OCI-LY1 (cell line): ENCODE data around the gene STARD13.

Experiments
- H2AFZ ChIP-seq: fragments of 200-600 bp; sonication (generic), shearing (Covaris generic); 2 replicates; pipeline ENCODE4 v1.6.0; 2014; ENCODE audit warnings: antibody characterized with exemption, mild to moderate bottlenecking, low read length
- H3F3A ChIP-seq: fragments of 200-600 bp; sonication (generic), shearing (Covaris generic); 2 replicates; pipeline ENCODE4 v1.6.0; 2014; ENCODE audit warnings: mild to moderate bottlenecking, antibody characterized with exemption, low read length, moderate library complexity; ENCODE audit not compliant: insufficient read depth
- H3K27ac ChIP-seq: fragments of 200-600 bp; sonication (generic); 2 replicates; pipeline ENCODE4 v1.5.1; 2014; ENCODE audit warnings: low read length, mixed run types, mild to moderate bottlenecking, low read depth; ENCODE audit not compliant: poor library complexity, severe bottlenecking
- H3K27me3 ChIP-seq: fragments of 200-600 bp; sonication (generic); 2 replicates; pipeline ENCODE4 v1.6.0; 2014; ENCODE audit warnings: antibody characterized with exemption, mild to moderate bottlenecking, low read length, moderate library complexity; ENCODE audit not compliant: insufficient read depth
- H3K36me3 ChIP-seq: fragments of 200-600 bp; sonication (generic); 2 replicates; pipeline ENCODE4 v1.6.1; 2014; ENCODE audit warnings: mild to moderate bottlenecking, antibody characterized with exemption, low read length, moderate library complexity, mixed read lengths; ENCODE audit not compliant: insufficient read depth
- H3K4me1 ChIP-seq: fragments of 200-600 bp; sonication (generic); 2 replicates; pipeline ENCODE4 v1.5.1; 2014; ENCODE audit warnings: mild to moderate bottlenecking, low read length, moderate library complexity; ENCODE audit not compliant: insufficient read depth, severe bottlenecking
- H3K4me2 ChIP-seq: fragments of 200-600 bp; sonication (generic), shearing (Covaris generic); 2 replicates; pipeline ENCODE4 v1.6.1; 2014; ENCODE audit warnings: low read length
- H3K4me3 ChIP-seq: fragments of 200-600 bp; sonication (generic); 2 replicates; pipeline ENCODE4 v1.5.1; 2014; ENCODE audit warnings: low read length, low read depth, mild to moderate bottlenecking, mixed read lengths; ENCODE audit not compliant: poor library complexity, severe bottlenecking
- H3K79me2 ChIP-seq: fragments of 200-600 bp; shearing (Covaris generic); 2 replicates; pipeline ENCODE4 v1.6.1; 2016; ENCODE audit warnings: mixed run types, low read length, mixed read lengths; ENCODE audit not compliant: insufficient read depth
- H3K9ac ChIP-seq: fragments of 200-600 bp; sonication (generic), shearing (Covaris generic); 2 replicates; pipeline ENCODE4 v1.6.1; 2014; ENCODE audit warnings: mild to moderate bottlenecking, low read length, mixed read lengths
- H3K9me2 ChIP-seq: fragments of 200-600 bp; sonication (generic), shearing (Covaris generic); 2 replicates; pipeline ENCODE4 v1.6.1; 2014; ENCODE audit warnings: low read depth, mild to moderate bottlenecking, low read length, mixed read lengths
- H3K9me3 ChIP-seq: fragments of 200-600 bp; shearing (Covaris generic); 2 replicates; pipeline ENCODE4 v1.6.1; 2014; ENCODE audit warnings: low read length, mixed read lengths
- H4K20me1 ChIP-seq: fragments of 200-600 bp; sonication (generic), shearing (Covaris generic); 2 replicates; pipeline ENCODE4 v1.6.0; 2016; ENCODE audit warnings: mild to moderate bottlenecking, low read length; ENCODE audit not compliant: insufficient read depth
- EZH2 ChIP-seq: fragments of 200-600 bp; sonication (generic), shearing (Covaris generic); IDR thresholded peaks from 2 replicates; pipeline ENCODE4 v1.8.0; 2017; ENCODE audit warnings: borderline replicate concordance, mixed run types, mild to moderate bottlenecking, antibody characterized with exemption, low read length, moderate library complexity, mixed read lengths
- TF ChIP-seq, protein P1 (sequence below): fragments of 200-600 bp; sonication (generic), shearing (Covaris generic); IDR thresholded peaks from 2 replicates; pipeline ENCODE4 v1.5.1; 2017; ENCODE audit warnings: mild to moderate bottlenecking, antibody characterized with exemption, low read length, moderate library complexity, mixed read lengths

Gene STARD13

DNA sequence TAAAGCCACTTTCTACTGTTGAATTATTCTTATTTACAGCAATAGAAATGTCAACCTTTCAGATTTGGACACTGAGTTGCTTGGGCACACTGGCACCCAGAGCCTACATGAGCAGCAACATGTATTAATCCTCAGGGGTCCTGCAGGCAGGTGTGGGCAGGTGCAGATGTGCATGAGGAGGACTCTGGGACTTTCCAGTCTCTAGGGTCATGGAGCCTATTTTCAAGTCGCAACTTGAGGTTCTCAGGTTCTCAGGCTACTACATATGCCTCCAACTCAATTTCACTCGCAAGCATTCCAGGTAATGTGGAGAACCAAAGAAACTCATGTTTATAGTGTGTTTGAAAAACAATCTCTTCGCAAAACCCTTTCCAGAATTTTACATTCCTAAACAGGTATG, 73.2 kb downstream of the STARD13 start:
- Histone ChIP-seq H3K79me2 (no peaks in the 10 kb centered on the region), H3K9ac (no peak overlapping the region), H3K9me3 (no peaks in the 10 kb centered on the region), H3K27ac (no peak overlapping the region), H3K4me1 (peaks cover 1% of the 10 kb centered on the region), H3K27me3 (no peaks in the 10 kb centered on the region), H2AFZ (no peak overlapping the region), H3K4me2 (no peak overlapping the region), H3K4me3 (no peak overlapping the region), H3K9me2 (no peaks in the 10 kb centered on the region), H3K36me3 (no peaks in the 10 kb centered on the region), H3F3A (no peaks in the 10 kb centered on the region), H4K20me1 (no peaks in the 10 kb centered on the region)
- TF ChIP-seq, protein P1, sequence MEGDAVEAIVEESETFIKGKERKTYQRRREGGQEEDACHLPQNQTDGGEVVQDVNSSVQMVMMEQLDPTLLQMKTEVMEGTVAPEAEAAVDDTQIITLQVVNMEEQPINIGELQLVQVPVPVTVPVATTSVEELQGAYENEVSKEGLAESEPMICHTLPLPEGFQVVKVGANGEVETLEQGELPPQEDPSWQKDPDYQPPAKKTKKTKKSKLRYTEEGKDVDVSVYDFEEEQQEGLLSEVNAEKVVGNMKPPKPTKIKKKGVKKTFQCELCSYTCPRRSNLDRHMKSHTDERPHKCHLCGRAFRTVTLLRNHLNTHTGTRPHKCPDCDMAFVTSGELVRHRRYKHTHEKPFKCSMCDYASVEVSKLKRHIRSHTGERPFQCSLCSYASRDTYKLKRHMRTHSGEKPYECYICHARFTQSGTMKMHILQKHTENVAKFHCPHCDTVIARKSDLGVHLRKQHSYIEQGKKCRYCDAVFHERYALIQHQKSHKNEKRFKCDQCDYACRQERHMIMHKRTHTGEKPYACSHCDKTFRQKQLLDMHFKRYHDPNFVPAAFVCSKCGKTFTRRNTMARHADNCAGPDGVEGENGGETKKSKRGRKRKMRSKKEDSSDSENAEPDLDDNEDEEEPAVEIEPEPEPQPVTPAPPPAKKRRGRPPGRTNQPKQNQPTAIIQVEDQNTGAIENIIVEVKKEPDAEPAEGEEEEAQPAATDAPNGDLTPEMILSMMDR, result no peak
- no peak for TF ChIP-seq EZH2

DNA sequence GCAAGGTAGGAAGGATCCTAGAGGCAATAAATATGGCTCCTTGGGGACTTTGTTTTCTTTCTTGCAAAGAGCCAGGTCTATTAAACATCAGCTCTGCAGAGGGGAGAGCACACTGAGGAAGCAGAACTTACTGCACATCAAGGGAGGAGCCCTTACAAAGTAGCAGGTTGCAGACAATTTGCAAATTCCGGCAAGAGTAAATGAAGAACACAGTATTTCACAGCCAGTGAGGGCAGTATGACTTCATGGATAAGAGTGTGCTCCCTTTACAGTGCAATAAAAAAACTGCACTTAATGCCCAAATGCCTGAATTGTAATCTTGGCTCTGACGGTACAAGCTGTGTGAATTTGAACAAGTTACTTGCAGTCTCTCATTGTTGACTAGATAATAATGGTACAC, 75.5 kb downstream of the STARD13 start:
- no peaks in the 10 kb centered on the region for H3K79me2 ChIP-seq
- H3F3A ChIP-seq, result no peaks in the 10 kb centered on the region
- no peak overlapping the region for H3K4me2 ChIP-seq
- no peaks in the 10 kb centered on the region for H3K9me2 ChIP-seq
- H3K9me3 ChIP-seq, result no peaks in the 10 kb centered on the region
- no peak overlapping the region for H2AFZ ChIP-seq
- H3K4me3 ChIP-seq, result no peak overlapping the region
- TF ChIP-seq, protein P1, result no peak
- TF ChIP-seq EZH2, result no peak
- no peaks in the 10 kb centered on the region for H3K4me1 ChIP-seq
- H3K9ac ChIP-seq, result no peak overlapping the region
- no peaks in the 10 kb centered on the region for H3K36me3 ChIP-seq
- no peaks in the 10 kb centered on the region for H4K20me1 ChIP-seq
- no peaks in the 10 kb centered on the region for H3K27me3 ChIP-seq
- H3K27ac ChIP-seq, result no peak overlapping the region

DNA sequence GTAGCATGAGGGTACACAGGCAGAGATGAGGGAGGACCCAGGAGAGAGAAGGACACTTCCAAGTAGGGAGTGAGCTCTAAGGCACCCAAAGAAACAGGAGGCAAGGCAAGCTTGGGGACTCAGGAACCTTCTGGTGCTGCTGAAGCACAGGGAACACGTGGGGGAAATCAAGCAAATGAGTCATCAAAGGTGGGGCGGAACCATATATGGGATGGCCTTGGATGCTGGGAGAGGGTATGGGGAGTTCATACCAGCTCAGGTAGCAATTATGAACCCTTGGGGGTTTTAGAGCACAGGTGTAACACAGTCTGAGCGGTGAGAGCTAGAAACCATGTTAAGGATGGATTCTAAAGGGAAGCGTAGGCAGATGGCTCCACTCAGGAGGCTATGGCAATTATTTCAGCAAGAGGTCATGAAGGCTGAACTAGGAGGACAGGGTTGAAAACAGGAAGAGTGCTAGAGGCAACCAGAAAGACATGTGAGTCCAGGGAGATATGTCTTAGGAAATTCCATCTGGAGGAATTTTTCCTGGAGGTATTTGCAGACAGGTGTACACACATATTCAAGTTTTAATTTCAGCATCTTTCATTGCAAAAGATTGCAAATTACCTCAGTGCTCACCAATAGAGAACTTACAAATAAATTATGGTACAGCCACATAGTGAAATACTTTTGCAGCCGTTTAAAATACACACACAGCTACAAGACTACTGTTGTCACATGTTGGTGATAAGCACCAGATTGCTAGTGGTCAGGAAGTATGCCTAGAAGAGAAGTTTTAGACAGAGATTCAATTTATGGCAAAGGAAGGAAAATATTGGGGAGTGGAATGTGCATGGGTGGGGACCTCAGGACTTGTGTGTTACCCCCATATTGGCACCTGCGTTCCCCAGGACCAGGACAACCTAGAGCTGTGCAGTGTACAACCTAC, 77.0 kb downstream of the STARD13 start:
- no peaks in the 10 kb centered on the region for H3K4me1 ChIP-seq

More for the DNA sequence above, 77.0 kb downstream of the STARD13 start:
- no peak overlapping the region for H3K4me2 ChIP-seq
- no peak overlapping the region for H3K9ac ChIP-seq
- H3K27me3 ChIP-seq, result no peaks in the 10 kb centered on the region
- H2AFZ ChIP-seq, result no peak overlapping the region
- H3K79me2 ChIP-seq, result no peaks in the 10 kb centered on the region
- H3F3A ChIP-seq, result no peaks in the 10 kb centered on the region
- H3K9me2 ChIP-seq, result no peaks in the 10 kb centered on the region
- H3K36me3 ChIP-seq, result no peaks in the 10 kb centered on the region
- no peak overlapping the region for H3K27ac ChIP-seq
- H4K20me1 ChIP-seq, result no peaks in the 10 kb centered on the region
- TF ChIP-seq, protein P1, result no peak
- TF ChIP-seq EZH2, result no peak
- H3K4me3 ChIP-seq, result no peak overlapping the region
- no peaks in the 10 kb centered on the region for H3K9me3 ChIP-seq
